ENCODE data around the gene AMY1C.
"Not testable (repeated sequence)": the region's sequence is repeated elsewhere in the genome, so short reads cannot be mapped to it uniquely, and the experiment has no call there.

The AMY1C gene

DNA sequence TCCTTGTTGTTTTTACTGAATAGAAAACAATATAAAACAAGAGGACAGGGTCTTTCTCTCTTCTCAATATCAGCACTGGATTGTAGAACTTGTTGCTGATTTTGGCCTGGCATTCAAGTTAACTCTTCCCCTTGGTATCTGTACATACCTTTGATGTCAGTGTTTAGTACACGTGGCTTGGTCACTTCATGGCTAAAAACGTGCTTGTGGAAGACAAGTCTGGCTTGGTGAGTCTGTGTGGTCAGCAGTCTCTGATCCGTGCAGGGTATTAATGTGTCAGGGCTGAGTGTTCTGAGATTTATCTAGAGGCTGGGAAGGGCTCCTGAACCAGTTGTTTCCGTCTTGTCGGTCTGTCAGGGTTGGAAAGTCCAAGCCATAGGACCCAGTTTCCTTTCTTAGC lies at the start of gene AMY1C:
TSS of gene AMY1C (plus strand) at position 301 of the 400 bp plus-strand sequence. CDS start 572 bp downstream, outside the sequence.
- TF ChIP-seq GATA3, GATA2 (IDR thresholded peaks at IDR 0.05; ENCODE audit: low read depth, low read length): not testable (repeated sequence)

DNA sequence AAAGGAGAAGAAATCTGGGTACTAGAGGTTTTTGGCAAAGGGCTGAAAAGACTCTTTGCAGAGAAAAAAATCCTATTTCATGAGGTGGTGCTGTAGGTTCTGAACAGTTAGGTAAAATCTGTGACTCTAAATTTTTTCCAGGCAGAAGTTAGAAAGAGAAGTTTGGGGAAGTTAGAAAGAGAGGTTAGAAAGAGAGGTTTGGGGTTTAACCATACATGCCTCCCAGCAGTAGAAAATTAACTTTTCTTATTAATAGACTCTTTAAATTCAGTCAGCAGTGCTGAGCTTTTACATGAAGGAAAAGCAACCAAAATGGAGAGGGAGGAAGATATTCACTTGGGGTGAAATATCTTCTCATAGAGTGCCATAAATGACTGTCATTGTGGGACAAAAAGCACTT lies 12.2 kb downstream of the AMY1C start:
- TF ChIP-seq GATA2 (IDR thresholded peaks at IDR 0.05; ENCODE audit: low read depth, low read length) (no peak), GATA3 (IDR thresholded peaks at IDR 0.05; ENCODE audit: low read depth, low read length) (no peak)

DNA sequence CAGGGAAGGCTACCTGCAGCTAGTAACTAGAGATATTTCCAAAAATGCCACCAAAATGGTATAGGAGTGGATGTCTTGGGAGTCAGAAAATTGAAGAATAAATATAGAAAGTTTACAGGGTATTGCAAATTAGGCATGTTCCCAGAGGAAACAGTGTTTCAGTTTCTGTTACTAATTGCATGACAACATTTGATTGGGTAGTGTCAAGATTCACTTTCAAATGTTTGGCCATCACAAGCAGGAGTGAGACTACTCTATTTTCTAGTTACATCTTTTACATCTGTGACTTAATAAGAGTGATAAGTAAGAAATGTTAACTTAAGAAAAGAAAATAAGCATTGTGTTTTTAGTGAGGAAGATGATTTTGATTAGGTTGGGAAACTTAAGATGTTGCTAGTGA lies 30.2 kb downstream of the AMY1C start:
- TF ChIP-seq GATA2 (IDR thresholded peaks at IDR 0.05; ENCODE audit: low read depth, low read length) (no peak), GATA3 (IDR thresholded peaks at IDR 0.05; ENCODE audit: low read depth, low read length) (no peak)

DNA sequence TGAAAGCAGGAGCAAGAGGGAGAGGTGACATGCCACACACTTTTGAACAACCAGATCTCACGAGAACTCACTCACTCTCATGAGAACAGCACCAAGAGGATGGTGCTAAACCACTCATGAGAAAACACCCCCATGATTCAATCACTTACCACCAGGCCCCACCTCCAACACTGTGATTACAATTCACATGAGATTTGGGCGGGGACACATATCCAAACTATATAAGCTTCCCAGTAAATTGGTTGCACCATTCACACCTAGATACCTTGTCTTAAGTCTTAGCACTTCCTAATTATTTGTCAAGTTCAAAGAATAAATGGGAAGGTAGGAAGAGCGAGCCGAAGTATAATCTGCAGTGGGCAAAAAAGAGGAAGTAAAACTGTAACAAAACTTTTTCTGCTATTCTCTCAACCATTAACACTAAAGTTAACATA lies 34.3 kb downstream of the AMY1C start:
- TF ChIP-seq GATA3 (IDR thresholded peaks at IDR 0.05; ENCODE audit: low read depth, low read length) (no peak), GATA2 (IDR thresholded peaks at IDR 0.05; ENCODE audit: low read depth, low read length) (no peak)

DNA sequence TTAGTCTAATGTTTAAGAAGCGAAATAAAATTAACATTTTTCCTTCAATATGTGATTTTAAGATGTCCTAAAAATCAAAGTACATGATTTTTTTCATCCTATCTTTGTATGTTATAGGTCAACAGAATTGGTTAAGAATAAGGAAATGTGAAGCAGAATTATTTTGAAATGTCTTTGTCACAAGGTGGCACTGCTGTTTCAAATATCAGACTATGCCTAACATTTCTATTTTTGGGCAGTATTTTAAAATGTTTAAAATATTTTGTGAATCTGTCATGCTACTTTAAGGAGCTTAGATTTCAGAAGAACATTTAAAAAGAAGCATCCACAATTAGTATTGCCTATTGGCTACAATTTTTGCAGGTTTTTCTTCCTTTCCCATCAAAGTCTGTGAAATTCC lies 38.7 kb downstream of the AMY1C start:
- TF ChIP-seq GATA2 (IDR thresholded peaks at IDR 0.05; ENCODE audit: low read depth, low read length) = no peak
- no peak; the same call in 1 of the 2 replicates for TF ChIP-seq GATA3 (IDR thresholded peaks at IDR 0.05; ENCODE audit: low read depth, low read length)

DNA sequence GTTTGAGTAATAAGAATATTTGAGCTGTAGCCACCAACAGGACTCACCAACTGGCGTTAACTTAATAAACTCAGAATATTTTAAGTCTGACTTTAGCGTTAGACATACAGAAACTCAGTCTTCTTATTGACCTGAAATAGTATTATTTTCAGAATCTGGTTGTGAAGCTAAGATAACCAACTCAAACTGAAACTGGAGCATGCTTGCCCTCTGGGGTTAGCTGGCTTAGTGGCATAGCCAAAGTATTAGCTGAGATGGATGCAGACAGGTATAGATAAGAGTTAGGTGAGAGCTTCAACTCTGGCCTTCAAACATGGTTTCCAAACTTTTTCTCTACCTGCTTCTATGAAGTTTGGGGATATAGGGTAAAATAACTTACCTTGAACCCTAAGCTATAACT lies 40.5 kb downstream of the AMY1C start:
- TF ChIP-seq GATA3 (IDR thresholded peaks at IDR 0.05; ENCODE audit: low read depth, low read length) = no peak
- no peak for TF ChIP-seq GATA2 (IDR thresholded peaks at IDR 0.05; ENCODE audit: low read depth, low read length)

Data from SH-SY5Y (cell line).